HG03175 (cell line): ENCODE measurements around the gene STX5.
A peak's percentile ranks its signal among the peaks of the same experiment; 100 is the strongest.
"Not testable (repeated sequence)": the region's sequence is repeated elsewhere in the genome, so short reads cannot be mapped to it uniquely, and the experiment has no call there.

Source experiments
- ATAC-seq: cut with Tn5 transposase; IDR thresholded peaks from one replicate; pipeline ENCODE4 v1.9.1; 2021; ENCODE audit warnings: mild to moderate bottlenecking, moderate library complexity; ENCODE audit not compliant: unreplicated experiment

The STX5 gene

GRCh38 chr11:62788991-62789390 lies 42.9 kb downstream of the STX5 start:
- ATAC-seq = no peak

GRCh38 chr11:62787005-62787759 lies 44.7 kb downstream of the STX5 start, which contains the start of gene TMEM179B:
Gene TMEM179B (plus strand): TSS chr11:62787402. CDS start chr11:62787432, 30 bp downstream.
- ATAC-seq = peak; percentile 64

DNA sequence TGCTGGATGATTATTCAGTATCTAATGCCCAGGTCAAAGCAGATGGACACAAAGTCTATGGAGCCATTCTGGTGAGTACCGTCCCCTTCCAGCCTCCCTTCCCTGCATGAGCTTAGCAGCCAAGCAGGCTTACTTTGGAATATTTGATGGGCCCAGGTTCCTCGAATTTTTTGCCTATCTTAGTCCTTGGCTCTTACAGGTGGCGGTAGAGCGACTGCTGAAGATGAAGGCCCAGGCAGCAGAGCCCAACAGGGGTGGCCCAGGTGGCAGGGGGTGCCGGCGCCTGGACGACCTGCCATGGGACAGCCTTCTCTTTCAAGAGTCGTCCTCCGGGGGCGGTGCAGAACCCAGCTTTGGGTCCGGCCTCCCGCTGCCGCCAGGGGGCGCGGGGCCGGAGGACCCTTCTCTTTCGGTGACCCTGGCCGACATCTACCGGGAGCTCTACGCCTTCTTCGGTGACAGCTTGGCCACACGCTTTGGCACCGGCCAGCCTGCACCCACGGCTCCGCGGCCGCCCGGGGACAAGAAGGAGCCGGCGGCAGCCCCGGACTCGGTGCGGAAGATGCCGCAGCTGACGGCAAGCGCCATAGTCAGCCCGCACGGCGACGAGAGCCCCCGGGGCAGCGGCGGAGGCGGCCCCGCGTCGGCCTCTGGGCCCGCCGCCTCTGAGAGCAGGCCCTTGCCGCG lies 45.4 kb downstream of the STX5 start:
- peak; percentile 77 for ATAC-seq

DNA sequence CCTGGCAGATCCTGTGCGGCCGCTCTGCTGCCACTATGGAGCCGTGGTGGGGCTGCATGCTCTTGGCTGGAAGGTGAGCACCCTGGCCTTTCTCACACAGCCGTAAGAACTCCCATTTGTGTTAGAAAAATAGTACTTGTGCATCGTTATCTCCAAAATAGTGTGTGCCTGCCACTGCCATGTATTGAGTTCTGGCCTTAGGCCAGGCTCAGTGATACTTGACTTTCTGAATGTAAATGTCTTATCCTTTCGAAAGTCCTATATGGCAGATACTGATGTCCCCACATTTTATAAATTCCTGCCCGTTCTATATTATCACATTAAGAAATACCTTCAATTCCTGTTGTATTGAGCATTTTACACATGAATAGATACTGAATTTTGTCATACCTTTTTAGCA lies 49.1 kb downstream of the STX5 start:
- no peak for ATAC-seq

DNA sequence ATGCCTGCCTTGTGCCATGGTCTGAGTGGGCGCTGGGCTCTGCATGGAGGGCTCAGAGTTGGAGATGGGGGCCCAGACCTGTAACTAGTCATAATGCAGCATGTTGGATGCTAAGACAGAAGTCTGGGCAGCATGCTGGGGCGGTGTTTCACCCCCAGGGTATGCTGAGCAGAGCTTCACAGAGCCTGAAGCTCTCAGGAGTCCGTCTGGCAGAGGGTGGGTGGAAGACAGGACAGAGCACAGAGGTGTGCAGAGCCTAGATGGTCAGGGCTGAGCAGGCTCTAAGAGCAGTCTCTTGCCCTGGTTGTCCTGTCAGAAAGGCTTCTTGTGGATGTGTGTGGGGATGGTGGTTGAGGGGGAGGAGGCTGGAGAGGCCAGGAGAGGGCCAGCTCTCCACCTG lies 53.4 kb downstream of the STX5 start:
- ATAC-seq = no peak

GRCh38 chr11:62777389-62777788 lies 54.5 kb downstream of the STX5 start:
- no peak for ATAC-seq

DNA sequence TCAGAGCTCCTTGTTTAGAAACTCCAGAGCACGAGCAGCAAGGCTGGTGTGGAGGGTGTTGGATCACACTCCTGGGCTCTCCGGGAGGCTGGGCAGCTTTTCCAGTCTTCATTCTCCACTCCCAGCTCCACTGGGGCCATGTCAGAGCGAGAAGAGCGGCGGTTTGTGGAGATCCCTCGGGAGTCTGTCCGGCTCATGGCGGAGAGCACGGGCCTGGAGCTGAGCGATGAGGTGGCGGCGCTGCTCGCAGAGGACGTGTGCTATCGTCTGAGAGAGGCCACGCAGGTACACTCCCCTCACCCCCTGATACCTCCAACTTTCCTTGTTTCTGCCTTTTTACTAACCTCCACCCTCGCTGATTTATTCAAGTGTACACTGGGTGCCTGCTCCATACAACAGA lies 56.2 kb downstream of the STX5 start:
- ATAC-seq = no peak

DNA sequence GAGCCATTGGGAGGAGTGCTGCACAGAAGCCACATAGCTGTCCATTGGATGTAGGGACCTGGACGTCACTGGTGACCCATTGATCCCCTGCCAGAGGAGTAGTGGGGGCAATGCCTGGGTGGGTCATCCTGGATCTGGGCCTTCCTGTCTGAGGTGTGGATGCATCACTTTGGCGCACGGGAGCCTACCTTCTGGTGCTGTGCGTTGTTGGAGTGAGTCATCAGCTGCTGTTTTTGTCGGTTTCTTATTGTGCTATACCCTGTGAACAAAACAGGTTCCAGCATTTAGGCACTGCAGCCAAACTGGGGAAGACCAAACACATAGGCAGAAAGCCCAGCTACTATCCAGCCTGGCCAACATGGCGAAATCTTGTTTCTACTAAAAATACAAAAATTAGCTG lies 57.4 kb downstream of the STX5 start:
- ATAC-seq = no peak

GRCh38 chr11:62771144-62772021 lies 60.5 kb downstream of the STX5 start, which contains the start of gene TAF6L:
Gene TAF6L (plus strand): TSS chr11:62771396. CDS start chr11:62775784, 4,388 bp downstream.
- ATAC-seq = peak; percentile 75

- no peak for ATAC-seq
Measured at GRCh38 chr11:62770778-62771143, 61.1 kb downstream of the STX5 start.

DNA sequence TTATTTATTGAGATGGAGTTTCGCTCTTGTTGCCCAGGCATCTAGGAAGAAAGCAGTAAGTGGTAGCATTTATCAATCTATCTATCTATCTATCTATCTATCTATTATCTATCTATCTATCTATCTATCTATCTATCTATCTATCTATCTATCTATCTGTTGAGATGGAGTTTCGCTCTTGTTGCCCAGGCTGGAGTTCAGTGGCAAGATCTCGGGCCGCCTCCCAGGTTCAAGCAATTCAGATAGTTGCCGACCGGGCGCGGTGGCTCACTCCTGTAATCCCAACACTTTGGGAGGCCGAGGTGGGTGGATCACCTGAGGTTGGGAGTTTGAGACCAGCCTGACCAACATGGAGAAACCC lies 71.0 kb downstream of the STX5 start:
- ATAC-seq = not testable (repeated sequence)

GRCh38 chr11:62757846-62758788 lies 73.7 kb downstream of the STX5 start:
- ATAC-seq = no peak
